Activated CD8-positive, alpha-beta memory T cell treated with anti-CD3 and anti-CD28 coated beads for 1 hour (primary cell): Measurements from ENCODE around the gene PBX2.
"Not testable (repeated sequence)": the region's sequence is repeated elsewhere in the genome, so short reads cannot be mapped to it uniquely, and the experiment has no call there.

ENCODE experiments used
- DNase-seq, 2 donors: peaks; one replicate each; pipeline ENCODE4 v3.0.0-alpha.2; 2020; ENCODE audit warnings: low read depth in 1 of 2; ENCODE audit errors: extremely low read depth in 1 of 2

The PBX2 gene

GRCh38 chr6:32151863-32152768 lies 37.9 kb downstream of the PBX2 start, which contains the start of gene PRRT1:
PRRT1 (minus strand) TSS chr6:32151939; CDS start chr6:32151827, 112 bp downstream.
- DNase-seq: no peak

DNA sequence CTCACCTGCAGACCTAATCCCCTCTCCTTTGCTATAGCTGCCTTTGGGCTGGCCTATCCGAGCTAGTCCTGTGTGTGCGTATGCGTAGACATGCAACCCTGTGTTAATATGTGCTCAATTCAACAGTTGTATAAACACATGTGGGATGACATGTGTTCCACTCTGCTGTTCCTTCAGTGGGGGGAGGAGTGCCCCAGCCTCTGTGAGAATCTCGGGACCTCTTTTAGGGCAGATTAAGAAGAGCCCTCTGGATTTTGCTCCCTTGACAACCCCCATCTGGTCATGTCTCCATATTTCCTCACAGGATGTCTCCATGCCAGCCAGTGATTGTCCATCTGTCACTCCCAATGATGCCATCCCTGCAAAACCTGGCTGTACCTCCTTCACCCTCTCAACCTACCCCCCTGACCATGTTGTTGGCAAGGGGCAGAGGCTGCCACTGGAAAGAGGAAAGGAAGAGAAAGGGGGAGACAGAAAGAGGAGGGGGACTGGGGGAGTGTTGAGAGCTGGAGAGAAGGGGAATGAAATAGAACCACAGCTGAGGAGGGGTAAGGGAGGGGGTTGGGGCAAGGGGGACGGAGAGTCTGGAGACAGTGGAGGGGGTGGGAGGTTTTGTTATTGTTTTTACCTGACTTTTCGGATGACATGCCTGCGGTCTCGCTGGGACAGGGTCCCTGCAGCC lies 38.7 kb downstream of the PBX2 start:
- no peak for DNase-seq

- DNase-seq: no peak
Observed at GRCh38 chr6:32149932-32150870, 39.8 kb downstream of the PBX2 start.

GRCh38 chr6:32149092-32149755 lies 40.8 kb downstream of the PBX2 start:
- DNase-seq: no peak

GRCh38 chr6:32148289-32149091 lies 41.5 kb downstream of the PBX2 start:
- DNase-seq: peak; percentile 25 to 45

DNA sequence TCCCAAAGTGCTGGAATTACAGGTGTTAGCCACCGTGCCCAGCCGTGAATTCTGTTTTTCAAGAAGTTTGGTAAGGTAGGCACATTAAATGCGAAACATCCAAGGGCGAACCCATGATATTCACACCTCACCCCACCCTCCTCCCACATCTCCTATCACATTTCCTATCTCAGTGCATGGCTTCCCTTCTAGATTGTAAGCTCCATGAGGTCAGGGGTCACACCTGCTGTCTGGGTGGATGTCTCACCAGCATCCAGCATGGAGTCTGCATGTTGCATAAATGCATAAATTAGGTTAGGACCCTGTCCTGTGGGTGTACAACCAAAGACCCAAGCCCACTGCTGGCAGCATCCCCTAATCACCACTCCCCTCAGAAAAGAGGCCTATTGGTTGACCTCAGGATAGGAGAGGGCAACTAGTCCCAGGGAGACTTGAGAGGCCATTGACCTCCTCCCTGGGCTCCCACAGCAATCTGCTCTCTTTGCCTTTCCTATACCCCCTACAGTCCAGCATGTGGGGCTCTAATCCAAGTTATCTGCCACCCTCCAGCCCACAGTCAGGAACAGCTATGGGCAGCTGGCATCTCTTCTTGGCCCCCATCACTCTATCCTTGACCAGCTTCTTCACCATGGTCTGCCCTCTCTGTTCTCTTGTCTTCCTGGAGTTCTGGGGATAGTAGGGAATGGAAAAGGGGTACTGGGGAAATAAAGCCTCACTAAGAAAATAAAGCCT lies 42.4 kb downstream of the PBX2 start:
- no peak for DNase-seq

DNA sequence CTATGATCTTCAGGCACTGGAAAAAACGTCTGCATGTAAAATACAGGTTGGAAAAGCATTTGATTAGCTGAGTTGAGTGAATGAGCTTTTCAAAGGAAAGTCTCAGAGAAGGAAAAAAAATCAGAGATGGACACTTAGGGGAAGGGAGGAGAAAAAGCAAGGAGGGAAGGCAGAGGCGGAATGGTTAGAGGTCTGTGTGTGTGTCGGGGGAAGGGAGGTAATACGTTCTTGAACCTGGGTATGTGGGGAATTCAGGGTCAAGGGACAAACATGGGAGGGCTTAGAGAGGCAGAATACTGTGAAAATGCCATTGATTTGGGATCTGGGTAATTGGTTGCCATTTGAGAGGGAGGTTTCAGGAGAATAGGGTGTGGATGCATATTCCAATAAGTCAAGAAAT lies 43.3 kb downstream of the PBX2 start:
- no peak for DNase-seq

DNA sequence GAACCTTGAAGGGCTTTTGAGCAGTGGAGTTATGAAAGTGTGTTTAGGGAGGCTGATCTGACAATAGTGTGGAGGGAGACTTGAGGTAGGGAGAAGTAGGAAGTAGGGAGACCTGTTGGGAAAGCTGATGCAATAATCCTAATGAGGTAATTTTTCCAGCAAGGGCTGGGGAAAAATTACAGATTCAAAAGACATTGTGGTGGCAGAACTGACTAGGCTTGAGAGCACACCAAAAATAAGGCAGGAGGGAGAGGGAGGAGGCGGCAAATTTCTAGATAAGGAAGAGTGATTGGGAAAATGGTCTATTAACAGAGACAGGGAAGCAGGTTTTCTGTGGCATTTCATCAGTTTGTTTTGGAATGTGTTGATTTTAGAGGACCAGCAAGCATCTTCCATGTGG lies 43.7 kb downstream of the PBX2 start:
- DNase-seq: no peak

DNA sequence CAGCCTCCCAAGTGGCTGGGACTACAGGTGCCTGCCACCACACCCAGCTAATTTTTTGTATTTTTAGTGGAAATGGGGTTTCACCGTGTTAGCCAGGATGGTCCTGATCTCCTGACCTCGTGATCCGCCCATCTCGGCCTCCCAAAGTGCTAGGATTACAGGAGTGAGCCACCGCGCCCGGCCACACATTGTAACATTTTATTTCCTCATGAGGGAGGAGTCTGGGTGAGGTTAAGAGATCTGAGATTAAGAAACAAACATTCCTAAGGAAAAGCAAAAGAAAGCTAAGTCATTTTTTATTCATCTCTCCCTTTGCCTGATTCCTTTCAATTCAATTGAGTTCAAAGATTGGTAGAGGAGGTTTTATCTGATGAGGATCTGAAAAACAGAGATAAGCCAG lies 45.8 kb downstream of the PBX2 start:
- not testable (repeated sequence) for DNase-seq

- no peak for DNase-seq
Observed at GRCh38 chr6:32140420-32141046, 49.5 kb downstream of the PBX2 start.

GRCh38 chr6:32139590-32139989 lies 50.4 kb downstream of the PBX2 start:
- DNase-seq: no peak

GRCh38 chr6:32137454-32137853 lies 52.5 kb downstream of the PBX2 start:
- no peak for DNase-seq
